SIG-M5 treated with dmso at 0.1 percent for 504 hours (cell line): ENCODE measurements around the gene FBXO4.
"Not testable (repeated sequence)": the region's sequence is repeated elsewhere in the genome, so short reads cannot be mapped to it uniquely, and the experiment has no call there.

Experiments used
- DNase-seq: peaks from one replicate; lab custom pipeline; 2025; ENCODE audit not compliant: unreplicated experiment; lab: John Stamatoyannopoulos, UW

The FBXO4 gene

GRCh38 chr5:41921874-41922273 is 3.2 kb upstream of the FBXO4 start:
- no peak for DNase-seq

GRCh38 chr5:41924526-41924871 is 582 bp upstream of the FBXO4 start:
- DNase-seq = no peak

GRCh38 chr5:41925555-41925951 is 472 bp downstream of the FBXO4 start:
- peak; percentile 20 for DNase-seq

- no peak for DNase-seq
These were observed 2.5 kb downstream of the FBXO4 start for GRCh38 chr5:41927604-41928003.

- no peak for DNase-seq
These were observed 4.0 kb downstream of the FBXO4 start for GRCh38 chr5:41929035-41929434.

GRCh38 chr5:41932770-41933169 is 7.7 kb downstream of the FBXO4 start:
- DNase-seq = no peak

- no peak for DNase-seq
These were observed 10.5 kb downstream of the FBXO4 start for GRCh38 chr5:41935544-41935943.

GRCh38 chr5:41940641-41941040 is 15.6 kb downstream of the FBXO4 start:
- no peak for DNase-seq

GRCh38 chr5:41945332-41945955 is 20.4 kb downstream of the FBXO4 start:
- not testable (repeated sequence) for DNase-seq

GRCh38 chr5:41951224-41951623 is 26.1 kb downstream of the FBXO4 start:
- DNase-seq = no peak

- no peak for DNase-seq
These were observed 29.2 kb downstream of the FBXO4 start for GRCh38 chr5:41954286-41954685.

GRCh38 chr5:41955432-41956024 is 30.4 kb downstream of the FBXO4 start:
- DNase-seq = no peak

- no peak for DNase-seq
These were observed 31.9 kb downstream of the FBXO4 start for GRCh38 chr5:41956943-41957342.

GRCh38 chr5:41960481-41960880 is 35.4 kb downstream of the FBXO4 start:
- no peak for DNase-seq

- no peak for DNase-seq
These were observed 36.7 kb downstream of the FBXO4 start for GRCh38 chr5:41961736-41962135.

GRCh38 chr5:41962491-41962890 is 37.4 kb downstream of the FBXO4 start:
- DNase-seq = no peak

GRCh38 chr5:41966401-41967105 is 41.5 kb downstream of the FBXO4 start:
- no peak for DNase-seq

GRCh38 chr5:41967401-41967800 is 42.3 kb downstream of the FBXO4 start:
- no peak for DNase-seq

GRCh38 chr5:41968153-41968723 is 43.2 kb downstream of the FBXO4 start:
- DNase-seq = no peak

- DNase-seq = no peak
These were observed 48.0 kb downstream of the FBXO4 start for GRCh38 chr5:41973087-41973486.

GRCh38 chr5:41973887-41974286 is 48.8 kb downstream of the FBXO4 start:
- DNase-seq = no peak

- no peak for DNase-seq
These were observed 53.6 kb downstream of the FBXO4 start for GRCh38 chr5:41978676-41979075.
